ENCODE results near the gene KLK2.
A peak's percentile ranks its signal among the peaks of the same experiment; 100 is the strongest.

Gene KLK2

GRCh38 chr19:50873056-50873455 lies at the start of gene KLK2:
Gene KLK2 (plus strand): TSS chr19:50873439. CDS start chr19:50873474, 35 bp downstream.
- DNase-seq, result no peak

DNA sequence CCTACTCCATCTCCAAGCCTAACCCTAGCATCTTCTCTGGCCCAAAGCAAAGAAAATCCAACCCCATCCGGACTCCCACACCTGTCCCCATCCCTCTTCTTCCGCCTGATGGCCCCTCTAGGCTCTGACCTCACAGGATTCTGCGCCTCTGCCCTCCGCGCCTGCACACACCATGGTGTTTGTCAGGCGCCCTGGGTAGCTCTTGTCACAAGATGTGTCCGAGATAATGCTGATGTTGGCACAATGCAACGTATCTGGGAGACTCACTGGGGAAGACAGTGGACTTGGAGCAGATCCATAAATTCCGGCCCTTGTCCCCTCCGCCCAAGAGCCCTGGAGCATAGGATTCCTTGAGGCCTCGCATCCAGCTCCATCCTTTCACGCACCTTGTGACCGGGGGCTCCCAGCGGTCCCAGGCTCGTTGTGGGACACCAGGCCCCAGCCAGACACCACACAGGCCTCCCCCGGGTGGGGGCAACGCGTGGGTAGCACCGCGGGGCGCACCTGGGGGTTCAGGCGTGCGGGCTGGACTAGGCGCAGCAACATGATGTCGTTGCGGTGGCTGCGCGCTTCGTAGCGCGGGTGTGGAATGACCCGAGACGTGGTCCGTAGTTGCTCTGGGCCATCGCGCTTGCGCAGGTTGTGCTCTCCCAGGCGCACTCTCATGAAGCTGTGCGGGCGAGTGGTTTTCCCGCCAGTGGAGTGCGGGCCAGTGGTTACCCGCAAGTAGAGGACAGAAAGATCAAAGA lies 46.6 kb upstream of the KLK2 start:
- DNase-seq, result no peak

GRCh38 chr19:50827476-50827875 lies 45.8 kb upstream of the KLK2 start:
- no peak for DNase-seq

- DNase-seq, result no peak
Measured at GRCh38 chr19:50829801-50830200, 43.4 kb upstream of the KLK2 start.

GRCh38 chr19:50830266-50831025 lies 42.8 kb upstream of the KLK2 start:
- no peak for DNase-seq

DNA sequence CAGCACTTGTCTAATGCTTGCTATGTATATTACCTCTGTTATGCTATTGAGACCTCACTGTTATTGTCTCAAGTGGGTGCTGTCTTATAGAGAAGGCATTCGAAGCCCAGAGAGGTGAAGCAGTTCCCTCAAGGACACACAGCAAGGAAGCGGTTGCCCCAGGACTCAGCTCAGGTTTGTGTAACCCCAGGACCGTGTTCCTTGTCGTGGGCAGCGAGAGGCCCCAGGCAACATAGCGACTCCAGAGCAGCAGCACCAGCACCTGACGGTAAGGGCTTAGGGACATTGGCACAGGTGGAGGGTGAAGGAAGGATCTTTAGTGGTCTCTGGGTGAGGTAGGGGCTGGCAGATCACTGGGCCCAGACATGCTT lies 42.2 kb upstream of the KLK2 start:
- no peak for DNase-seq

GRCh38 chr19:50832666-50833065 lies 40.6 kb upstream of the KLK2 start:
- DNase-seq, result no peak

- DNase-seq, result no peak
Measured at GRCh38 chr19:50833117-50833801, 40.0 kb upstream of the KLK2 start, which contains the start of gene KLK15. Gene KLK15 (minus strand): TSS chr19:50833574. CDS start chr19:50831492, 2,082 bp downstream.

DNA sequence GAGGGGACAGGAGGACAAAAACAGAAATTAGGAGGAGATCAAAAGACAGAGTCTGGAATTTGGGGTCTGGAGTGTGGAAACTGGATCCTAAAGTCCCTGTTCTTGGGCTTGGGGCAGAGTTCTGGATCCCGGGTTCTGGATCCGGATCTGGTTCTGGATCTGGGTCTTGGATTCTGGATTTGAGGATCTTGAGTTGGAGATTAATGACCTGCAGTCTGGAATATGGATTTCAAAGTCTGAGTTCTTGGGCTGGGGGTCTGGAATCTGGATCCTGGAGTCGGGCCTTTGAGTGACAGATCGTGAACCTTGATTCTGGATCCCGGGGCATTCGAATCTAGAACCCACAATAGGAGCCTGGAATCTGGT lies 39.5 kb upstream of the KLK2 start:
- DNase-seq, result no peak

- DNase-seq, result peak in 1 of 2 experiments; percentile 50
Measured at GRCh38 chr19:50835103-50835784, 38.0 kb upstream of the KLK2 start.

DNA sequence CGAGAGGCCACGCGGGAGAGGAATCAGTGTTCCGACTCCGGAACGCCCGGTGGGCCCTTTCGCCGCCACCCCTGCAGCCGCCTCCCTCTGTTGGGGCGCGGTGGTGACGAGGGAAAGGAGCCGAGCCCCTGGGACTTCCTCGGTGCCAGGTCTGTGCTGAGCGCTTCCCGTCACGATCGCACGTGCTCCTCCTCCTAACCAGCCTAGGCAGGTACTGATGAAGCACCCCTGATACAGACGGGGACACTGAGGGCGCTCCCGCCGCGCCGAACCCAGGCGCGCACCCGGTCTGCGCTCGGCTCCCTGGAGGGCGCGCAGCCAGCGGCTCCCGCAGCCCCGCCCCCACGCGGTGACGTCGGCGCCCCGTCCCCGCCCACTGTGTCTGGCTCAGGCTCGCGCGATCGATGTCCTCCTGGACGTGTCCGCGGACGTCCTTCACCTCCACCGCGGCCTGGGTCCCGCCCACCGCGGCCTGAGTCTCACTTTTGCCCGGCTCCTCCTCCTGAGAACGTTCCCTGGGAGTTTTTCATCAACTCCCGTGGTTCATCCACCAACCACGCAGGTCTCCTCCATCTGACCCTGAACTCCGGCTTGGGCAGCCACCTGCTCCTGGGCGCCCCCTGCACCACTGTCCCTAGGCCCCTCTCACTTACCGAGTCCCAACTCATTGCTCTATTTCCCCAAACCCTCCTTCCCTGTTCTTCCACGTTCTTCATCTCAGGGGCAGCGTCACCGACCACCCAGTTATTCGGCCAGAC lies 37.3 kb upstream of the KLK2 start:
- peak; percentile 53 to 73 for DNase-seq

DNA sequence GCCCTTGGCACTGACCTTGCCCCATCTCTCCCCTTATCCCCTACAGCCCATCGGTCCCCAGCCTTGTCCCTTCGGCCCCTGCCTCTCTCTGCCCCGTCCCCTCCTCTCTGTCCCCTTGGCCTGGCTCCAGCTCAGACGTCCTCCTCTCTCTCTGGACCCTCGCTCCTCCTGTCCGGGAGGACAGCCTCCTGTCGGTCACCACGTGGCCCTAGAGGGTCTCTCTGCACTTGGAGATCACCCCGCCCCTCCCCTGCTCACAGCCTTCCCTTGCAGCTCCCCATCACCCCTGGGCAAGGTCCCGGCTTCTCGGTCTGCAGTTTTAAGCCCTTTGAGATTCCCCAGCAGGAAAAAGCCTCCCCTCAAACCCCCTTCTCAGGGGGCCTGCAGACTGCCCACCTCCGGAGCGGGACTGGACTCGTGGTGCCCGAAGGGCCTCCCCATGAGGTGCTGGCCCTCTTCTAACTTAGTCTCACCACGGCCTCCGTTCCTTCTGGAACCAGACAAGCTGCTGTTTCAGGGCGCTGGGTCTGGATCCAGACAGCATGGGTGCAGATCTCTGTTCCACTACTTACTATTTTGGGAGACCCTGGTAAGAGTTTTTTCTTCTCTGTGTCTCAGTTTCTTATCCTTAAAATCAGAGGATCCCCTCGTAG lies 36.6 kb upstream of the KLK2 start:
- DNase-seq, result no peak

DNA sequence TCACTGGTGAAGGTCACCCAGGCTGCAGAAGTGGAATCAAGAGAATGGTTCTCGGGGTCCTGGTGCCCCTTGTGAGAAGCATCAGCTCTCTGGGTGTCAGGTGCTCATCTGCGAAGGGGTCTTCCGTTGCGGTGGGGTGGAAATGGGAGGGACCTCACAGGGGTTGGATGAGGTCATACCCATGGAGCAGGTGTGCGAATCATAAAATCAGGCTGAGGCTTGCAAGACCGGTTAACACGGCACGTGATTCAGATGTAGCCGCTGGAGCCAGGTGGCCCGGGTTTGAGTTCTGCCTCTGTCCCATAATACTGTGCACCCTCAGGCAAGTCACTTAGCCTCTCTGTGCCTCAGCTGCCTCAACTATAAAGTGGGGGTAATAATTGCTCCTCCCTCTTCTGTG lies 35.9 kb upstream of the KLK2 start:
- no peak for DNase-seq

DNA sequence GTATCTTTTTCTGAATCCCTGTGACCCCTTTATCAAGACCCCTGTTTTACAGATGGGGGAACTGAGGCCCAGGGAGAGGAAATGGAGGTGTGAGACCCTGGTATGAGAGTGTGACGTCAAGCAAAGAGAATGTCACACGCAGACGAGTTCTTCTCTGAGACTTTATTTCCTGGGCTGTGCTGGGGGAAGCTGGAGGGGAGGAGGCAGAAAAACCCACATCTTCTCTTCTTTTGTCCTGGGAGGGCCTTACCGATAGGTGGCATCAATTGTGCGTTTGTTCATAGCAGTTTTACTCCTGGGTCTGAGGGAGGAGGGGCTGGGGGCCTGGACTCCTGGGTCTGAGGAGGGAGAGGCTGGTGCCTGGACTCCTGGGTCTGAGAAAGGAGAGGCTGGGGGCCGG lies 35.0 kb upstream of the KLK2 start:
- DNase-seq, result no peak

DNA sequence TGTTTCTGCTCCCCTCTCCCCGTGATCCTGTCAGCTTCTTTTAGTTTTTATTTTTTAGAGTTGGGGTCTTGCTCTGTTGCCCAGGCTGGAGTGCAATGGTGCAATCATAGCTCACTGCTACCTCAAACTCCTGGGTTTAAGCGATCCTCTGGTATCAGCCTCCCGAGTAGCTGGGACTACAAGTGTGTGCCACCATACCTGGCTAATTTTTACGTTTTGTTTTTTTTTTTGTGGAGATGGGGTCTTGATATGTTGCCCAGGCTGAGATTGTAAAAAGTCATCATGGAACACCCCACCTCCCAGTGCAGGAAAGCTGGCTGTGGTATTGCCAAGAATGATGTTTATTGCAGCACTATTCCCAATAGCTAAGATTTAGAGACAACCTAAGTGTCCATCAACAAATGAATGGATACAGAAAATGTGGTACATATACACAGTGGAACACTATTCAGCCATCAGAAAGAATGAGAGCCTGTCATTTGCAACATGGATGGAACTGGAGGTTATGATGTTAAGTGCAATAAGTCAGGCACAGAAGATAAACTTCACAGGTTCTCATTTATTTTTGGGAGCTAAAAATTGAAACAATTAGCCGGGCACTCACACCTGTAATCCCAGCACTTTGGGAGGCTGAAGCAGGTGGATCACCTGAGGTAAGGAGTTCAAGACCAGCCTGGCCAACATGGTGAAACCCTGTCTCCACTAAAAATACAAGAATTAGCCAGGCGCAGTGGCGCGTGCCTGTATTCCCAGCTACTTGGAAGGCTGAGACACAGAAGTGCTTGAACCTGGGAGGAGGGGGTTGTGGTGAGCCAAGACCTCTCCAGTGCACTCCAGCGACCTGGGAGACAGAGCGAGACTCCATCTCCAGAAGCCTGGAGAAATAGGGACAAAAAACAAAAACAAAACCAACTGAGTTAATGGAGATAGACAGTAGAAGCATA lies 33.3 kb upstream of the KLK2 start:
- DNase-seq, result no peak

- DNase-seq, result no peak
Measured at GRCh38 chr19:50842130-50842529, 31.1 kb upstream of the KLK2 start.

DNA sequence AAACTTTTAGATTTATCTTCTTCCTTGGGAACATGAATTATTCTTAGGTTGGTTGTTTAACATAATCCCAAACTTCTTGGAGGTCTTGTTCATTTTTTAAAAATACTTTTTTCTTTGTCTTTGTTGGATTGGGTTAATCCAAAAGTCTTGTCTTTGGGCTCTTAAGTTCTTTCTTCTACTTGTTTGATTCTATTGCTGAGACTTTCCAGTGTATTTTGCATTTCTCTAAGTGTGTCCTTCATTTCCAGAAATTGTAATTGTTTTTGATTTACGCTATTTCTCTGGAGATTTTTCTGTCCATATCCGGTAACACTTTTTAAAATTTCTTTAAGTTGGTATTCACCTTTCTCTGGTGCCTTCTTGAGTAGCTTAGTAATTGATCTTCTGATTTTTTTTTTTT lies 30.0 kb upstream of the KLK2 start:
- DNase-seq, result no peak

DNA sequence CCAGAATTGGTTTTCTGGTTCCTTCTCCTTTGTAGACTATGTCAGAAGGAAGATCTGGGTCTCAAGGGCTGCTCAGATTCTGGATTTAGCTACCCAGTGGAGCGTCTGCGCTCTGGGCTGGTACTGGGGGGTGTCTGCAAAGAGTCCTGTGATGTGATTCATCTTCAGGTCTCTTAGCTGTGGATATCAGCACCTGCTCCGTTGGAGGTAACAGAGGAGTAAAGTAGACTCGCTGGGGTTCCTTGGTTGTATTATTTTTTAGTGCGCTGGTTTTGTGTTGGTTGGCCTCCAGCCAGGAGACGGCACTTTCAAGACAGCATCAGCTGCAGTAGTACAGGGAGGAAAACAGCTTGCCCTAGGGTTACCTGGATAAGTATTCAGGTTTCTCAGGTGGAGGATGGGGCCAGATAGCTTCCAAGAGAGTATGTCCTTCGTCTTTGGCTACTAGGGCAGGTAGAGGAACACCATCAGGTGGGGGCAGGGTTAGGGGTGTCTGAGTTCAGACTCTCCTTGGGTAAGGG lies 29.5 kb upstream of the KLK2 start:
- DNase-seq, result peak; percentile 38 to 73

DNA sequence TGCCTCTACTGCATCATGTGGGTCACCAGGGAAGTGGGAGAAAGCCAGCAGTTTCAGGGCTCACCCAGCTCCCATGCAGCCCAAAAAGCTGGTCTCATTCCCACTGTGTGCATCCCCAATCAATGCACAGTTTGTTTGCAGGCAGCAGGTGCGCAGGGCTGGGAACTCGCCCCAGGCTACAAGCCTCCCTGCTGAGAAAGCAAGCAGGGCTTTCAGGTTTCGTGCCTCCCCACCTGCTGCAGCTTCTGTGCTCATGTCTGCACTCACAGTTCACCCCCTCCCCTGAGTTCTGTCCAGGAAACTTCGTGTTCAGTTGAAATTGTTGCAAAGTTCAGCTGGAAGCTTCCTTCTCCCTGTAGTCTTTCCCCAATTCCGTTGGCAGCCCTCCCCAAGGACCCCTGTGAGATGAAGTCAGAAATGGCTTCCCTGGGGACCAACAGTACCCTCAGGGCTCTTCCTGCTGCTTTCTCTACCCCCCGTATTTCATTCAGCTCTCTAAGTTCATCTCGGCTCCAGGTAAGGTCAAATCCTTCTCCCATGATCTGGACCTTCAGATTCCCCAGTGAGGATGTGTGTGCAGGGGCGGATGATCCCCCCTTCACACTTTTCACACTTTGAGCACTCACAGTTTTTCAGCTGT lies 28.8 kb upstream of the KLK2 start:
- peak; percentile 87 to 97 for DNase-seq

DNA sequence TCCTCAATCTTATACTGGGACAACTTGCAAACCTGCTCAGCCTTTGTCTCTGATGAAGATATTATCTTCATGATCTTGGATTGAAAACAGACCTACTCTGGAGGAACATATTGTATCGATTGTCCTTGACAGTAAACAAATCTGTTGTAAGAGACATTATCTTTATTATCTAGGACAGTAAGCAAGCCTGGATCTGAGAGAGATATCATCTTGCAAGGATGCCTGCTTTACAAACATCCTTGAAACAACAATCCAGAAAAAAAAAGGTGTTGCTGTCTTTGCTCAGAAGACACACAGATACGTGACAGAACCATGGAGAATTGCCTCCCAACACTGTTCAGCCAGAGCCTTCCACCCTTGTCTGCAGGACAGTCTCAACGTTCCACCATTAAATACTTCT lies 22.5 kb upstream of the KLK2 start:
- no peak for DNase-seq

Measured in NCI-H2081 (cell line).